CD4-positive, CD25-positive, alpha-beta regulatory T cell (primary cell): ENCODE measurements around the gene APP. TPM values are rescaled to one million over a fixed set of nuclear protein-coding genes. Genes with fewer than 3 reads are reported as not detected.

ENCODE experiments used
- ATAC-seq, 2 donors: fragments of 150-1000 bp; cut with Tn5 transposase; one replicate each; pipeline ENCODE4 v1.10.0; 2021; ENCODE audit warnings: low read depth in 2 of 2, moderate number of reproducible peaks in 2 of 2, moderate library complexity in 1 of 2
- DNase-seq, 3 donors: peaks; one replicate each; pipeline versions ENCODE4 v3.0.0 to v3.0.0-alpha.2; 2012 to 2022; ENCODE audit warnings: mixed read lengths in 1 of 3
- H3K27ac ChIP-seq: one replicate; pipeline ENCODE4 v1.7.0; 2013; ENCODE audit warnings: mild to moderate bottlenecking, low read length; ENCODE audit not compliant: insufficient read depth, poor library complexity, severe bottlenecking
- H3K27me3 ChIP-seq: one replicate; pipeline ENCODE4 v1.7.0; 2013; ENCODE audit warnings: low read length; ENCODE audit not compliant: control insufficient read depth, insufficient read depth
- H3K36me3 ChIP-seq: one replicate; pipeline ENCODE4 v1.7.0; 2013; ENCODE audit warnings: mild to moderate bottlenecking, low read length, moderate library complexity; ENCODE audit not compliant: control insufficient read depth, insufficient read depth
- H3K4me1 ChIP-seq: 2 replicates; pipeline ENCODE4 v1.7.0; 2013; ENCODE audit warnings: mild to moderate bottlenecking, low read length; ENCODE audit not compliant: insufficient read depth, control insufficient read depth, poor library complexity, severe bottlenecking
- H3K4me3 ChIP-seq: one replicate; pipeline ENCODE4 v1.7.0; 2013; ENCODE audit warnings: low read depth, mild to moderate bottlenecking, low read length, moderate library complexity
- H3K9me3 ChIP-seq, 2 experiments: 1 replicate in 1 of 2; 2 replicates in 1 of 2; pipeline ENCODE4 v1.7.0; 2013; ENCODE audit warnings: low read length in 2 of 2, mild to moderate bottlenecking in 1 of 2, moderate library complexity in 1 of 2; ENCODE audit not compliant: control insufficient read depth in 2 of 2
- H3K27ac Mint-ChIP-seq, 3 donors: one replicate each; pipeline ENCODE4 v1.8.0; 2020 to 2022; ENCODE audit warnings: mild to moderate bottlenecking in 3 of 3, mixed read lengths in 3 of 3, moderate library complexity in 2 of 3
- H3K27me3 Mint-ChIP-seq: one replicate; pipeline ENCODE4 v1.8.0; 2022; ENCODE audit warnings: mild to moderate bottlenecking, mixed read lengths
- H3K36me3 Mint-ChIP-seq: one replicate; pipeline ENCODE4 v1.8.0; 2020; ENCODE audit warnings: mixed read lengths
- H3K4me1 Mint-ChIP-seq, 4 donors: one replicate each; pipeline ENCODE4 v1.8.0; 2020 to 2022; ENCODE audit warnings: mixed read lengths in 4 of 4, mild to moderate bottlenecking in 1 of 4
- H3K4me3 Mint-ChIP-seq, 4 donors: one replicate each; pipeline ENCODE4 v1.8.0; 2020 to 2022; ENCODE audit warnings: mild to moderate bottlenecking in 4 of 4, mixed read lengths in 4 of 4, moderate library complexity in 3 of 4
- H3K9me3 Mint-ChIP-seq, 7 donors: one replicate each; pipeline ENCODE4 v1.8.0; 2020 to 2022; ENCODE audit warnings: mixed read lengths in 7 of 7, mild to moderate bottlenecking in 3 of 7, moderate library complexity in 2 of 7
- polyA plus RNA-seq, 4 donors: library from polyadenylated mRNA; unstranded; fragments of 300-500 nt; fragmentation: Illumina TruSeq; gene quantifications; one replicate each; pipeline ENCODE4 v1.2.3, GENCODE V29; 2021
- total RNA-seq: library from RNA; stranded (reverse); gene quantifications from one replicate; pipeline ENCODE4 v1.2.3, GENCODE V29; 2022

APP gene
- total and polyA plus RNA-seq, 5 donors from 2014 or later, result 3.9 to 29.5 (median 7.5) TPM

- Mint-ChIP-seq H3K4me1 (no peaks in the 10 kb centered on the region), H3K27me3 (no peaks in the 10 kb centered on the region), H3K27ac (no peak overlapping the region), H3K9me3 (peaks cover 0 to 2% (median 0%) of the 10 kb centered on the region in 7 donors), H3K36me3 (peaks cover 18% of the 10 kb centered on the region), H3K4me3 (no peak overlapping the region)
- no peaks in the 10 kb centered on the region for H3K36me3 ChIP-seq
- ATAC-seq (no peak), DNase-seq (no peak)
- no peaks in the 10 kb centered on the region for H3K27me3 ChIP-seq
- H3K4me1 ChIP-seq, result no peaks in the 10 kb centered on the region
- H3K4me3 ChIP-seq, result no peak overlapping the region
- no peaks in the 10 kb centered on the region for H3K9me3 ChIP-seq
- no peak overlapping the region for H3K27ac ChIP-seq
These were observed 186.8 kb downstream of the APP start for GRCh38 chr21:25983745-25984144.

- Mint-ChIP-seq H3K27me3 (no peaks in the 10 kb centered on the region), H3K4me3 (no peak overlapping the region), H3K9me3 (no peaks in the 10 kb centered on the region), H3K36me3 (peaks cover 14% of the 10 kb centered on the region), H3K27ac (peak overlapping the region in 1 of 3 donors; percentile 40), H3K4me1 (peaks cover 0 to 13% (median 3%) of the 10 kb centered on the region in 4 donors)
- H3K4me1 ChIP-seq, result no peaks in the 10 kb centered on the region
- no peaks in the 10 kb centered on the region for H3K36me3 ChIP-seq
- no peak overlapping the region for H3K4me3 ChIP-seq
- H3K27ac ChIP-seq, result no peak overlapping the region
- no peak for DNase-seq
- no peaks in the 10 kb centered on the region for H3K9me3 ChIP-seq
- ATAC-seq, result no peak
- no peaks in the 10 kb centered on the region for H3K27me3 ChIP-seq
These were observed 189.9 kb downstream of the APP start for GRCh38 chr21:25980710-25981109.

- H3K27ac ChIP-seq, result no peak overlapping the region
- DNase-seq (no peak), ATAC-seq (no peak)
- Mint-ChIP-seq H3K36me3 (peaks cover 18% of the 10 kb centered on the region), H3K9me3 (no peaks in the 10 kb centered on the region), H3K4me1 (peaks cover 0 to 13% (median 3%) of the 10 kb centered on the region in 4 donors), H3K27ac (no peak overlapping the region), H3K27me3 (no peaks in the 10 kb centered on the region), H3K4me3 (no peak overlapping the region)
- no peaks in the 10 kb centered on the region for H3K4me1 ChIP-seq
- no peaks in the 10 kb centered on the region for H3K9me3 ChIP-seq
- H3K27me3 ChIP-seq, result no peaks in the 10 kb centered on the region
- H3K36me3 ChIP-seq, result no peaks in the 10 kb centered on the region
- no peak overlapping the region for H3K4me3 ChIP-seq
These were observed 190.5 kb downstream of the APP start for GRCh38 chr21:25979845-25980616.

GRCh38 chr21:25977068-25977611 is 193.4 kb downstream of the APP start:
- Histone ChIP-seq H3K27ac (no peak overlapping the region), H3K36me3 (no peaks in the 10 kb centered on the region), H3K4me3 (no peak overlapping the region), H3K9me3 (no peaks in the 10 kb centered on the region), H3K27me3 (no peaks in the 10 kb centered on the region), H3K4me1 (no peaks in the 10 kb centered on the region)
- Mint-ChIP-seq H3K9me3 (no peaks in the 10 kb centered on the region), H3K4me1 (peaks cover 0 to 13% (median 3%) of the 10 kb centered on the region in 4 donors), H3K36me3 (peaks cover 31% of the 10 kb centered on the region), H3K27ac (no peak overlapping the region), H3K27me3 (no peaks in the 10 kb centered on the region), H3K4me3 (no peak overlapping the region)
- ATAC-seq, result no peak
- no peak for DNase-seq

- no peak overlapping the region for H3K27ac ChIP-seq
- no peak overlapping the region for H3K4me3 Mint-ChIP-seq
- no peak for ATAC-seq
- H3K27ac Mint-ChIP-seq, result no peak overlapping the region
- peaks cover 35% of the 10 kb centered on the region for H3K36me3 Mint-ChIP-seq
- no peaks in the 10 kb centered on the region for H3K9me3 Mint-ChIP-seq
- no peak overlapping the region for H3K4me3 ChIP-seq
- no peaks in the 10 kb centered on the region for H3K9me3 ChIP-seq
- H3K4me1 Mint-ChIP-seq, result peaks cover 0 to 13% (median 3%) of the 10 kb centered on the region in 4 donors
- DNase-seq, result no peak
- no peaks in the 10 kb centered on the region for H3K36me3 ChIP-seq
- no peaks in the 10 kb centered on the region for H3K27me3 Mint-ChIP-seq
- H3K27me3 ChIP-seq, result no peaks in the 10 kb centered on the region
- no peaks in the 10 kb centered on the region for H3K4me1 ChIP-seq
These were observed 195.6 kb downstream of the APP start for GRCh38 chr21:25974964-25975363.

- Mint-ChIP-seq H3K4me1 (peaks cover 0 to 11% (median 5%) of the 10 kb centered on the region in 4 donors), H3K9me3 (no peaks in the 10 kb centered on the region), H3K27ac (no peak overlapping the region), H3K36me3 (peaks cover 32% of the 10 kb centered on the region), H3K4me3 (no peak overlapping the region), H3K27me3 (no peaks in the 10 kb centered on the region)
- Histone ChIP-seq H3K9me3 (no peaks in the 10 kb centered on the region), H3K27me3 (no peaks in the 10 kb centered on the region), H3K36me3 (no peaks in the 10 kb centered on the region), H3K27ac (no peak overlapping the region), H3K4me1 (no peaks in the 10 kb centered on the region), H3K4me3 (no peak overlapping the region)
- ATAC-seq, result no peak
- no peak for DNase-seq
These were observed 200.2 kb downstream of the APP start for GRCh38 chr21:25970254-25970930.

GRCh38 chr21:25967901-25968438 is 202.6 kb downstream of the APP start:
- no peaks in the 10 kb centered on the region for H3K27me3 Mint-ChIP-seq
- DNase-seq (peak in 1 of 3 donors; percentile 9), ATAC-seq (peak in 1 of 2 donors; percentile 41)
- peaks cover 18% of the 10 kb centered on the region for H3K36me3 Mint-ChIP-seq
- Histone ChIP-seq H3K4me3 (no peak overlapping the region), H3K36me3 (no peaks in the 10 kb centered on the region), H3K27me3 (no peaks in the 10 kb centered on the region), H3K27ac (no peak overlapping the region), H3K4me1 (no peaks in the 10 kb centered on the region), H3K9me3 (no peaks in the 10 kb centered on the region)
- H3K27ac Mint-ChIP-seq, result peak overlapping the region in 2 of 3 donors; percentile 62 to 76
- peaks cover 0 to 11% (median 5%) of the 10 kb centered on the region in 4 donors for H3K4me1 Mint-ChIP-seq
- peak overlapping the region in 1 of 4 donors; percentile 33 for H3K4me3 Mint-ChIP-seq
- no peaks in the 10 kb centered on the region for H3K9me3 Mint-ChIP-seq
